Activated T-helper 9 cell treated with anti-CD3 and anti-CD28 coated beads, Interleukin-2, amount 50 U/mL, for 16 hours (primary cell): ENCODE measurements around the gene UBE2F.
A peak's percentile ranks its signal among the peaks of the same experiment; 100 is the strongest.
"Not testable (repeated sequence)": the region's sequence is repeated elsewhere in the genome, so short reads cannot be mapped to it uniquely, and the experiment has no call there.

Source experiments
- DNase-seq: peaks from one replicate; pipeline ENCODE4 v3.0.0-alpha.2; 2020; ENCODE audit warnings: low read depth

UBE2F gene

DNA sequence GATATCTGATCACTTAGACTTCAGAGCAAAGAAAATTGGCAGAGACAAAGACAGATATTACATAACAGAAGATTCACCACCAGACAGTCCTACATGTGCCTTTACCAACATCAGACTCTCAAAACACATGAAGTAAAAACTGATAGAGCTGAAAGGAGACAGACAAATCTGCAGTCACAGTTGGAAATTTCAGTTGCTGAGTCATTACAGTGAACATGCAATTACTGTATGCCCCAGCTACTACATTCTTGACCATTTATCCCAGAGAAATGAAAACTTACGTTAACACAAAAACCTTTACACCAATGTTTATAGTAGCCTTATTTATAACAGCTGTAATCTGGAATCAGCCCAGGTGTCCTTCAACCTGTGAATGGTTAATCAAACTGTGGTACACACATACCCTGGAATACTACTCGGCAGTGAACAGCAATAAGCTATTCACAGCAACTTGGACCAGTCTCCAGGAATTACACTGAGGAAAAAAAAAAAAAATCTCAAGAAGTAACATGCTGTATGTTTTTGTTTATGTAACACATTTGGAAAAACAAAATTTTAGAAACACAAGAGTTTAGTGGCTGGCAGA is 86.5 kb downstream of the UBE2F start:
- DNase-seq, result no peak

GRCh38 chr2:238055841-238056240 is 89.0 kb downstream of the UBE2F start:
- DNase-seq, result no peak

DNA sequence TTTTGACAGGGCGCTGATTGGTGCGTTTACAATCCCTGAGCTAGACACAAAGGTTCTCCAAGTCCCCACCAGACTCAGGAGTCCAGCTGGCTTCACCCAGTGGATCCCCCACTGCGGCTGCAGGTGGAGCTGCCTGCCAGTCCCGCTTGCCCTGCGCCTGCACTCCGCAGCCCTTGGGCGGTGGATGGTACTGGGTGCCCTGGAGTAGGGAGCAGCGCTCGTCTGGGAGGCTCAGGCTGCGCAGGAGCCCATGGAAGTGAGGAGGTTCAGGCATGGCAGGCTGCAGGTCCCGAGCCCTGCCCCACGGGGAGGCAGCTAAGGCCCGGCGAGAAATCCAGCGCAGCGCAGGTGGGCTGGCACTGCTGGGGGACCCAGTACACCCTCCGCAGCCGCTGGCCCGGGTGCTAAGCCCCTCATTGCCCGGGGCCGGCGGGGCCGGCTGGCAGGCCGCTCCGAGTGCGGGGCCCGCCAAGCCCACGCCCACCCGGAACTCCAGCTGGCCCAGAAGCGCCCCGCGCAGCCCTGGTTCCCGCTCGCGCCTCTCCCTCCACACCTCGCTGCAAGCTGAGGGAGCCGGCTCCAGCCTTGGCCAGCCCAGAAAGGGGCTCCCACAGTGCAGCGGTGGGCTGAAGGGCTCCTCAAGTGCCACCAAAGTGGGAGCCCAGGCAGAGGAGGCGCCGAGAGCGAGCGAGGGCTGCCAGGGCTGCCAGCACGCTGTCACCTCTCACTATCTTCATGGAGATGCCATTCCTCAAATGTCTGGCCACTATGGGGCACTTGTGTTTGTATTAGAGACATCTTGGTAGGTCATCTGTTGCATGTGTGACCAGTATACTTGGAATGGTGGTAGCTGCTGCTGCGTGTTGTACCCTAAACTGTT is 91.1 kb downstream of the UBE2F start:
- not testable (repeated sequence) for DNase-seq

DNA sequence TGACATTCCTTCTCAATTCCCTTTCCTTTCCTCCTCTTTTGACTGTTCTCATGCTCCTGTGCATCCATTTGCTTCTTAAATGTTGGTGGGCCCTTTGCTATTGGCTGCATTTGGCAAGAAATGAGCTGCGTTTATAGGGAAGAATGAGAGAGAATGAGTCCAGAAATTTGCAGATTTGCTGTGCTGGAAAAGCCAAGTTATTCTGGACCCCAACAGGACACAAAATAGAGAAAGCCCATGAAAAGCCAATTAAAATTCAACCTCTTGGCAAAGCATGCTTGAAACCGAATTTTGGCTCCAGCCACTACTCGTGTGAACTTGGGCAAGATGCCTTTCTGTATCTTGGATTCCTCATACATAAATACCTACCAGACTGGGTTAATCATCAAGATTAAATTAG is 92.7 kb downstream of the UBE2F start:
- DNase-seq, result no peak

GRCh38 chr2:238060096-238060541 is 93.3 kb downstream of the UBE2F start:
- no peak for DNase-seq

DNA sequence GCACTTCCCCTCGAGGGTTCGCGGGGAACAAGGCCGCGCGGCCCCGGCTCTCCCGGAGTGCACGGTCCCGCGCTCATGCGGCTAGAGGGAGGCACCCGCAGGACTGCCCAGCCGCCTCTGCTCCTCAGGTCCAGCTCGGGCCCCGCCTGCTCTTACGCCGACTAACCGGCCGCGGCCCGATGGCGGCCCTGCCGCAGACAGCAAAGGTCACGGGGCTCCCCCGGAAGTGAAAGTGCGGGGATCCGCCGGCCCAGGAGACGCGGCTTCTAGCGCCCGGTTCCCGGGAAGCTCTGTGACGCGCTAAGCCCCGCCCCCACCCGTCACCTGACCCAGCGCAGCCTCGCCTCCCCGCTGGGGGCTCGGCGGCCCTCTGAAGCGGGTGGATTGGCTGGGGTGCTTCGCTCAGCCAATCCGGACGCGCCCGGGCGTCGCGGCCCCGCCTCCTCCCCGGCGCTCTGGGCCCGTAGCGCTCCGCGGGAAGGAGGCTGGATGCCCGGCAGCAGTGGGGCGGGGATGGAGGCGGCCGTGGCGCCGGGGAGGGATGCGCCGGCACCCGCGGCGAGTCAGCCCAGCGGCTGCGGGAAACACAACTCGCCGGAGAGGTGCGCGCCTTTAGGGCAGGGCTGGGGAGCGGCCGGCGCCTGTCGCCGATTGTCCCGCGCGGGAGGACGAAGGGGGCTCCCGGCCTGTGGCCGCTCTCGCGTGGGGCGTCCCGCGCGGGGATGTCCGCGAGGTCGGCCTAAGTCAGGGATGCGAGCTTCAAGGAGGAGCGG is 93.9 kb downstream of the UBE2F start, which contains the start of gene SCLY:
TSS of gene SCLY (plus strand) at position 460 of the 773 bp plus-strand sequence. CDS start at position 514, 54 bp downstream.
- DNase-seq, result peak; percentile 94

GRCh38 chr2:238061315-238062202 is 94.7 kb downstream of the UBE2F start:
- DNase-seq, result no peak

DNA sequence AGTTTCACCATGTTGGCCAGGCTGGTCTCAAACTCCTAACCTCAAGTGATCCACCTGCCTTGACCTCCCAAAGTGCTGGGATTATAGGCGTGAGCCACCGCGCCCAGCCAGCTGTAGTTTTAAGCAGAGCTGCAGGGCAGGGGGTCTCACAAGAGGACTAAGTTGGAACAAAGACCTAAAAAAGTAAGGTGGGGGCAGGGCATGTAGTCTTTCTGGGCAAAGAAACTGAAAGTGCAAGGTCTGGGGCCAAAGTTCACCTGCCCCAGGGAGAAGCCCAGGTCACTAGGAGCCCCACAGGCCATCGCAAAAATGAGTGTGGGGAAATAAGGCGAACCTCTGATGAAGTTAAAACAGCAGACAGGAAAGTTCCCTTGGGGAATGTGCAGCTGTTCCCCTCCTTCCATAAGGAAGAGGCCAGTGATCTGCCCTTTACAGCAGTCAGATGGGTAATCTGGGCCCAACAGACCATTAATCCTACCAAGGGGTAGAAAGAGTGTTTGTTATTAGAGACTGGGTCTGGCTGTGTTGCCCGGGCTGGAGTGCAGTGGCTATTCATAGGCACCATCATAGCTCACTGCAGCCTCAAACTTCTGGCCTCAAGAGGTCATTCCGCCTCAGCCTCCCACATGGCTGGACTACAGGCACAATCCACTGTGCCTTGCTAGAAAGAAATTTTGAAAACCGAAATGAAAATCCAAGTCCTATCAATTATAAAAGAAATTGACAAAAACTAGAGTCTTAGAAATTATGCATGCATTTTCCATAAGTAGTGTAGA is 96.8 kb downstream of the UBE2F start:
- no peak for DNase-seq

DNA sequence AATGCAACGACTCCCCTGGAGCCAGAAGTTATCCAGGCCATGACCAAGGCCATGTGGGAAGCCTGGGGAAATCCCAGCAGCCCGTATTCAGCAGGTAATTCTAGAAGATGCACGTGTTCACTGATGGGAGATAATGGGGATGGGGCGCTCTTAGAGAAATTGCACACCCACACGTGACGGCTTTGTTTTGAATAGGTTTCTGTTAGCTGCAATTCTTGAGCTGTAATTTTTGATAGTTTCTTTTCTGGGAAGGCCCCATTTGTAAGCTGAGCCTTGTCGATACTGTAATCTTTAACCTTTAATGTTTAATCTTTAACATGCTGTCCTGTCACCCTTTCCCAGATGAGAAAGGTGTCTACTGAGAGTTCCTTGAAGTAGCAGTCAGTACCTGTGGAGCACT is 97.6 kb downstream of the UBE2F start:
- DNase-seq, result no peak

DNA sequence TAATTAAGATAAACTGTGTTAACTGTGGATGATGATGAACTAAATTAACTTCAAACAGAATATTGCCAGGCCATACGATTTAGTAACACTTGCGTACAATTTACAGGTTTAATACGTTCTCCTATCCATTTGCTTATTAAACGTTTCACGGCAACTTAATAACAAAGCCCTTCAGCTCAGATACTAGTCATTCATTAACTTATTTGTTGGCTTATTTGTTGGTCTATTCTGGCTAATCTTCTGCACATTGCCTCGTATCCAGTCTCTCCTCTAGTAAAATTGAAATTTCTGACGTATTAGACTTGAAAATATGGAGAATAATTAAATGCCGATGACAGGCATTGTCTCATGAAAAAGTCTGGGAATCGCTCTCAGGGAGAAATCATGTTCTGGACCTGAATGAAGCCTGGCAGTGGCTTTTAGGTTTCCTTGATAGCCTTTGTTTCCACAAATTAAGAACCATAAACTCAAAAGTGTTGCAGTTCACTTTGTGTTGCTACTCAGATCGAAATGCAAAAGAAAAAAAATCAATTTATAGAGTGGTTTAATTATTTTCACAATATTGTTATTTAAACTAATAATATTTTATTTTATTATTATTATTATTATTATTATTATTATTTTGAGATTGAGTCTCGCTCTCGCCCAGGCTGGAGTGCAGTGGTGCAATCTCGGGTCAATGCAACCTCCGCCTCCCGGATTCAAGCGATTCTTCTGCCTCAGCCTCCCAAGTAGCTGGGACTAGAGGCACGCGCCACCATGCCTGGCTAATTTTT is 98.4 kb downstream of the UBE2F start:
- DNase-seq, result no peak

DNA sequence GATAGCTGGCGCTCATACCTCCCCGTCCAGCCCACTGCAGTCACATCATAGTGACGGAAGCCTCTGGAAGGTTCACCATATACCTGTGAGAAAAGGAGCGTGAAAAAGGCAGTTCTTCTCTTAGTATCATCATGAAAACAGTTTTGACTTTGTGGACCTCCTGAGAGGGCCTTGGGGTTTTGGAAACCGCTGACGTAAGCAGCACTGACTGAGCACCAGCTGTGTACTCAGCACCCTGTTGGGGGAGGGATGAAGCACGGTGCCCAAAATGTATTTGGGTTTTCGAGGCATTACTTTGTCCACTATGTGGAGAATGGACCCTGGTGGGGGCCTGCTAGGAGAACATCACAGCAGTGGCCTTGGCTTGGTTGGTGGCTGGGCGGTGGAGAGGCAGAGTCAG is 99.4 kb downstream of the UBE2F start:
- no peak for DNase-seq

- DNase-seq, result not testable (repeated sequence)
Observed at GRCh38 chr2:238066718-238067117, 99.9 kb downstream of the UBE2F start.

GRCh38 chr2:238067939-238068338 is 101.1 kb downstream of the UBE2F start:
- no peak for DNase-seq

DNA sequence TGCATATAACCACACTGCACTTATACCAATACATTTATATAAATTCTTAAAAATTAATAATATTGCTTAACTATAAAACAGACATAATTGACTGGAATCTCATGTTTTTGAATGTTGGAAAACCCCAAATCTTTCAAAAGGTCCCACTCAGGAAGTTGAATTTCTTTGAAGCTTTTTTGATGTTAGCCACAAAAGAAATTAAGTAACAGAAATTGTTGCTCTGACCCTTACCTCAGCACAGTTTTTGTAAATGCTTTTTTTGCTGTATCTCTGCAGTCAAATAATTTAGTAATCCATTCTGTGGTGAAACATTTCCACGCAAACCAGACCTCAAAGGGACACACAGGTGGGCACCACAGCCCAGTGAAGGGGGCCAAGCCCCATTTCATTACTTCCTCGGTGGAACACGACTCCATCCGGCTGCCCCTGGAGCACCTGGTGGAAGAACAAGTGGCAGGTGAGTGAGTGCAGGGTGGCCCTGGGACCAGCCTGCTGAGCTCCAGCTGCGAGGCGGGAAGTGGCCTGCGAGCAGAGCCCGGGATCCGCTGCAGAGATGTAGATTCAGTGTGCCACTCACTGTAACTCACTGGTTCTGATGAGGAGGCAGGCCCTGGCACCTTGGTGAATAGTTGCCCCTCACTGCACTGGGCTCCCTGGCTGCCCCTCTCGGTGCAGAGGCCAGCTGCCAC is 102.4 kb downstream of the UBE2F start:
- DNase-seq, result no peak

- DNase-seq, result no peak
Observed at GRCh38 chr2:238069877-238070276, 103.1 kb downstream of the UBE2F start.

DNA sequence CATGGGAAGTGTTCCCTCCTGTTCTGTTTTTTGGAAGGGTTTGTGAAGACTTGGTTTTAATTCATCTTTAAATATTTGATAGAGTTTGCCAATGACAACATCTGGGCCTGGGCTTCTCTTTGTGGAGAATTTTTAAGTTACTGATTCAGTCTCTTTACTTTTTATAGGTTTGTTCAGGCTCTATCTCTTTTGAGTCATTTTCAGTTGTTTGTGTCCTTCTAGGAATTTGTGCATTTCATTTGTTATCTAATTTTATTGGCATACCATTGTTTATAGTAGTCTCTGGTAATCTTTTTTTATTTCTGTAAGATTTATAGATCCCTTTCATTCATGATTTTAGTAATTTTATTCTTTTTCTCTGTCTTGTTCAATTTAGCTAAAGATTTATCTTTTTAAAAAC is 108.6 kb downstream of the UBE2F start:
- DNase-seq, result no peak

DNA sequence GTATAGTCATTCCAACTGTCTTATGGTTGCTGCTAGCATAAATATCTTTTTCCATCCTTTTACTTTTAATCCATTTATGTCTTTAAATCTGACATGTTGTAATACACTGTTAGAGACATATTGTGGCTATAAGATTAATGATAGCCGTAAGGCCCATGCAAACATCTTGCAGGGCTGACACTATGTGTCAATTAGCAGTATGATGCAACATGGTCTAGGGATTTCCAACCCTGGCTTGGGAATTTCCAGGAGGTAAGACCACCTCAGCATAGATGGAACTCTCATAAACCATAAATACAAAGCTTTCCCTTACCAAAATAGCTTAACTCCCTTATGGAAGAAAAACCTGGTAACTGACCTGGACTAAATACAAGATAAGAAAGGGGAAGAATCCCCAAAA is 110.5 kb downstream of the UBE2F start:
- no peak for DNase-seq

DNA sequence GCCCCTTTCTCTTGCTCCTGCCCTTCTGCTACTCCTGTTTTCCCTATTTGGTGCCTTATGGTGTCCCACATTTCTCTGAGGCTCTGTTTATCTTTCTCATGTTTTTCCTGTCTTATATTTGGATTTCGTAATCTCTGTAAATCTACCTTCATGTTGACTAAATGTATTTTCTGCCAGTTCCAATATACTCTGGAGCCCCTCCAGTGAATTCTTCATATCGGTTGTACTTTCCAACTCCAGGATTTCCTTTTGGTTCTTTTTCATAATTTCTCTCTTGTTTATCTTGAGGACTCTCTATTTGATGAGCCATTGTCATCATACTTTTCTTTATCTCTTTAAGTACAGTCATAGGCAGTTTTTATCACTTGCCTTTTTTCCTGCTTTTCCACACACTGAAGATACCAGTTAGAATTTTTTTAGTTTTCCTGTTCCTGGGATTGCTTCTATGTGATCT is 113.1 kb downstream of the UBE2F start:
- no peak for DNase-seq

GRCh38 chr2:238080518-238080917 is 113.7 kb downstream of the UBE2F start:
- DNase-seq, result no peak
